HG03175 (cell line): ENCODE results near the gene TMEM147.

ENCODE experiments used
- ATAC-seq: cut with Tn5 transposase; IDR thresholded peaks from one replicate; pipeline ENCODE4 v1.9.1; 2021; ENCODE audit warnings: mild to moderate bottlenecking, moderate library complexity; ENCODE audit not compliant: unreplicated experiment

Gene TMEM147

DNA sequence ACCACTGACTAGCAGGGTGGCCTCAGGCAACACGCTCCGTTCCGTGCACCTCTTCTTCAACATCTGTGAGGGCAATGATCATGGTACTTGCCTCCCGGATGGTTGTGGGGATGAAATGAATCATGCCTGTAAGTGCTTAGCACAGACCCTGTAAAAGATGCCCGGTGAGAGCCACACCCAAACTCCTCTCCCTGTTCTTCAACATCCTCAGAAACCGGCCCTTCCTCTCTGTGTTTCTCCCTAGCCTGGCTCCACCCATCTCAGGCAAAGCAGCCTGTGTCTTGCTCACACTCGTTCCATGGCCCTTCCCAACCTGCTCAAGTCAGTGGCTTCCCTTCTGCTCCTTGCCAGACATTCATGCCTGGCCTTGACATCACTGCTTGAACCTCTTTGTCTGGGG, 26.1 kb upstream of the TMEM147 start:
- no peak for ATAC-seq

DNA sequence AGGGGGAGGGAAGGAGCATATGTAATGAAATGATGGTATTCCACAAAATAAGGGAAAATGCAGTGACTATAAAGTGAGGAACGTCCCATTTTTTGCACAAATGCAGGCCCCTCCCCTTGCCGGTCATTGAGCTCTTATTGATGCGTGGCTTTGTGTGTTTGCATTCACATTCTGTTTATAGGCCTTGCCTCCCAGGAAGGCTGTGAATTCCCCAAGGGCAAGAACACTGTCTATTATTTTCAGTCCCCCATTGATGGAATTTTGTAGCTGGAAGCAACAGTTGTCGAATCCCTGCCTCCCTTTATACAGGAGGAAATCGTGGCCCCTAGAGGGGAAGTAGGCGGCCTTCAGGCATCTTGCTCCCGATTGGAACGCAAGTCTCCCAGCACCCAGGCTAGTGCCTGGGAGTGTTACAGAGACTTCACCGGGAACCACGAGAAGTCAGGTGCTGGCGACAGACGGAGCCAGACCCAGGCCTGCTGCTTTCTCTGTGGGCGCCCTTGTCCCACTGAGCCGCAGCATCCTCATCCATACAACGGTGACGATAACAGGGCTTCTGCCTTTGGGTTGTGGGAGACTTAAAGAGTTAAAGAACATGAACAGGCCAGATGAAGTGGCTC, 24.2 kb upstream of the TMEM147 start:
- ATAC-seq = no peak

GRCh38 chr19:35522745-35523327, 22.6 kb upstream of the TMEM147 start:
- ATAC-seq = no peak

DNA sequence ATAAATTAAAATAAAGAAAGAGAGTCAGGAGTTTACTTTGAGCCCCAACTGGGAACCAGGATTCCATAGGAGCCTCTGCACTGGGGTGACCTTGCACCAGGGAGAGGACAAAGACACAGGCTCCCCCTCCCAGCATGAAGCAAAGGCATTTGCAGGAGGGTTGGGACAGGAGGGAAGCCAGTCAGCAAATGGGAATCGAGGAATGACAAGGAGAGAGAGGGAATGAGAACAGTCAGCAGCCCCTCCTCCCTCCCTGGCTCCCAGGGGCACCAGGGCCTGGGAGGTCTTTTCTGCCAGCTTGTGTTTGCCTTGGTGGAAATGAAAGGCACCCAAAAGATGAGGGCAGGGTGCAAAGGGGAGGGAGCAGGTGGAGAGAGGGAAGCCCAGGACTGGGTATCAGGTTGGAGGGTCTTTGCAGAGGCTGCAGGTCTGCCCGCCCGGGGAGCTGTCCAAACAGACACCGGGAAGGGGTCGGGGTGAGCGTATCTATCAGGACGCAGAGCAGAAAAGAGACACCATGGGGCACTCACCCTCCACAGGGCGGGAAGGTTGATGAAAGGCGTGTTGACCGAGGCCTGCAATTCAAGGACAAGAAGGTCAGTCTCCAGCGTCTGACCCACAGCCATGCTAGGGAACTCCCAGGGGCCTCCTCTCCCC, 21.1 kb upstream of the TMEM147 start:
- no peak for ATAC-seq

GRCh38 chr19:35525873-35526272, 19.6 kb upstream of the TMEM147 start:
- ATAC-seq = no peak

DNA sequence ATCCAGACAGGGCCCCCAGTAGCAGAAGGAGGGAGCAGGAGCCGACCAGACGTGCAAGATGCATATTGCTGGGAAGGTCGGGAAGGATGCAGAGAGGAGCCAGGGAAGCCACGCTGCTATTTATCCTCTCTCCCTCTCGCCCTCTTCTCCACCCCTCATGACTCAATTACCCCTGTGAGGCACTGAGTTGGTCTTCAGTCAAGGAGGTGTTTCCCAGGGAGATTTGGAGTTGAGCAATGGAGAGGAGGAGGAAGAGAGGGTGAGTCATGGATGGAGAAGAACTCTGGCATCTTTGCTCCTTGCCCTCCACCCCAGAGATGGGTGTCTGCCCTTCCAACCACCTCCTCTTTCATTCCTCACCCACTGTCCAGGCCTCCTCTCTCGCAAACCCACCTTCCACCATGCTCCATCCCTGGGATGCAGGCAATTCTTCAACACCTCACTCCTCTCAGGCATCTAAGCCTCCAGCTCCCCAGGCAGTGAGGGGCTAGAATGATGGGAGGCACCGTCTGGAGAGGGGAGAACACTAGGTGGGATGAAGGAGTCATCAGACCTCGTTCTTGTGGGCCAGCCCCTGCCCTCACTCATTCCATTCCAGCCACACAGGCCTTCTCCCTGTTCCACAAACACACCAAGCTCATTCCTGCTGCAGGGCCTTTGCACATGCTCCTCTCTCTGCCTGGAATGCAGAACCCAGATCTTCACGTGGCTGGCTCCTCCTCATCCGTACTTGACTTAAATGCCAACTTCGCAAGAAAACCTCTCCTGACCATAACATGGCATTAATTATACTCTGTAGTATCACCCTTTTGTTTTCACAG, 17.0 kb upstream of the TMEM147 start, which contains the start of gene SBSN:
SBSN (minus strand) TSS at position 94 of the 821 bp plus-strand sequence; CDS start at position 64, 30 bp downstream.
- no peak for ATAC-seq

GRCh38 chr19:35529241-35530218, 15.9 kb upstream of the TMEM147 start:
- no peak for ATAC-seq

DNA sequence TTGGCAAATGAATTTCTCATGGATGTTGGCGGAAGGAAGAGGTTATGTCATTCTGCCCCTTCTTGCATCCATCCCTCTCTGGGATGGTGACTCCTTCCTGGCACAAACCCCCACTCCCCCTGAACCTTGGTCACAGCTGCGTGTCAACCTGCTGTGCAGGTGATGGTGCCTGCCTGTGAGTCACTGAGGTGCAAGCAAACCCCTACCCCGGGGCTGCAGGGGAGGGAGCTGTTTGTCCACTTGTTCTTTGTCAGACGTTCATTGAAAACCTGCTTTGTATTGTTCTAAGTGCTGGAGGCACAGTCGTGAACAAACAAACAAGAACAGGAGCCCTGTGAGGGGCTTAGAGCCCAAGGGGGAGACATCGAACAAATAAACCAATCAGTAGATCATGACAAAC, 14.1 kb upstream of the TMEM147 start:
- no peak for ATAC-seq

GRCh38 chr19:35533201-35533821, 12.1 kb upstream of the TMEM147 start, which contains the start of gene GAPDHS:
Gene GAPDHS, plus strand, starts transcription at chr19:35533456. Its CDS starts 72 bp downstream, at chr19:35533528.
- ATAC-seq = no peak

DNA sequence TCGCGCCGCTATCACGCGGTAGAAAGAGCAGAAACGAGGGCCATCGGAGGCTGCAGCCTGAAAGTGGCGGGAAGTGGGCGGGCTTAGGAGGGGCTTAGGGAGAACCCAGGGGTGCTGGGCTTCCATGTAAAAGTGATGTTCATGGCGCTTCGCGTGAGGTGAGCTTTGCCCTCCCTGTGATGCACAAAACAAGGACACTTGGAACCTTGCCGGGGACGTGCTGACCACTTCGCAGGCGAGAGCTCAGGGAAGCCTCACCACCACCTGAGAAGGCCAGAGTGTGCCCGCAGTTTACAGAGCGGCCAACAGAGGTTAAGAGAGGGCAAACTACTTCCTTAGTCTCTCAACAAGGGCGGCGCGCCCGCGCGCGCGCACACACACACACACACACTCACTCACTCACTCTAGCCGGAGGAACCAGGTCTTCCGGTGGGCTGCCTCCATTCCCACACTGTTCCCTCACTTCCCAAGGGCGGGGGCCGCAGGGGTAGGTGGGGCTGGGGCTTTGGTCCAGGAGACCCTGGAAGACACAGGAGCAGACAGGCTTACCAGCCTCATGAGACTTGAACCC, 11.5 kb upstream of the TMEM147 start:
- ATAC-seq = no peak

GRCh38 chr19:35534803-35535480, 10.5 kb upstream of the TMEM147 start:
- no peak for ATAC-seq

DNA sequence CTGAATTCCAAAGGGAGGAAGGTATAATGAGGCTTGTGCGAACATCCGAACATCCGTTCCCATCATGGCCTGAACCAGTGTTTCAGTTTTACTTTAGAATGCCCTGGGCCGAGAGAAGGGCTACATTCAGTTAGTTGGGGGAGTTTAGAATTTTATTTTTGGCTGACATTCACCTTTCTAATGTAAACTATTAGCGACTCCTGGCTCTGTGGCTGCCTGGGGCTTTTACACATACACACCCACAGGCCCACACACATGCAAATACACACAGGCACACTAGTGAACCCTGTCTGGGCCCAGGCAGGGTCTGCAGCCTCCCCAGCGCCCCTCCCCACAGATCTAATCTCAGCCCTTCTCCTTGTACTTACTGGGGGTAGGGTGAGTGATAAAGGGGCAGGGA, 6.1 kb upstream of the TMEM147 start:
- no peak for ATAC-seq

DNA sequence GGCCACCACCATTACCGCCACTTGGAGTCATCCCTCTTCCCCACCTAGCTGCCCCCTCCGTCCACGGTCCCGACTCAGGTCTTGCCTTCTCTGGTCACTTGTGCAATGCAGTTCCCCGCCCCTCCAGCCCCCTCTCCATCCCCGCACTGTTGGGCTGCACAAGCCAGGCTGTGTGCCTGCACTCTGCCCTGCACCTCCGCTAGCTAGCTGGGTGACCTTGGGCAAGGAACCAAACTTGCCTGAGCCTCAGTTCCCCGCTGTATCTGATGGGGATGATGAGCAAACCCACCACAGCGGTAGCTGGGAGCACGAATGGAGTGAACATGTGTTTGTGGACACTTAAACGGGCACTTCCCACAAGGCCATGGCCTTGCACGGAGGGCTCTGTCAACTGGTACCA, 5.6 kb upstream of the TMEM147 start:
- ATAC-seq = no peak

- ATAC-seq = no peak
Measured at GRCh38 chr19:35540356-35540927, 5.0 kb upstream of the TMEM147 start.

- ATAC-seq = no peak
Measured at GRCh38 chr19:35542209-35542608, 3.2 kb upstream of the TMEM147 start.

GRCh38 chr19:35543280-35544109, 1.9 kb upstream of the TMEM147 start:
- ATAC-seq = no peak

GRCh38 chr19:35544110-35544802, 1.2 kb upstream of the TMEM147 start:
- ATAC-seq = no peak
